ENCODE data around the gene ARHGAP29. TPM values are rescaled to one million over a fixed set of nuclear protein-coding genes. Genes with fewer than 3 reads are reported as not detected.

Gene ARHGAP29
- total and polyA plus RNA-seq, 7 donors: 1.2 to 48.2 (median 23.2) TPM

DNA sequence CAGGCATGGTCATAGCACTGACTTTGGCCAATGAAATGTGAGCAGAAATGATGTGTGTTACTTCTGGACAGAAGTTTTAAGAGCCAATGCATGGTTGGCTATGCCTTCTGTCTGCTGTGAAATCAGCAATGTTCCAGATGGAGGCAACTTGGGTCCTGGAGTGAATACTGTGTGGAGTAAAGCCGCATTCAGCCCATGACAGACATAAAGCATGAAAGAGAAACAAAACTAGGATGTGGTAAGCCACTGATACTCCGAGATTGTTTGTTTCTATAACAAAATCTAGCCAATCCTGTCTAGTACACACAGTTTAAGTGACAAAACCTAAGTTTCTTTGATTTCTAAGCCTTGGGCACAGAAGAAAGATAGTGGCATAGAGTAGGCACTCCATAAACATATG is 47.1 kb upstream of the ARHGAP29 start:
- no peak for DNase-seq
- H3K27ac ChIP-seq: no peak overlapping the region
- TF ChIP-seq POLR2A (IDR thresholded peaks at IDR 0.05): no peak
- TF ChIP-seq, protein P1, sequence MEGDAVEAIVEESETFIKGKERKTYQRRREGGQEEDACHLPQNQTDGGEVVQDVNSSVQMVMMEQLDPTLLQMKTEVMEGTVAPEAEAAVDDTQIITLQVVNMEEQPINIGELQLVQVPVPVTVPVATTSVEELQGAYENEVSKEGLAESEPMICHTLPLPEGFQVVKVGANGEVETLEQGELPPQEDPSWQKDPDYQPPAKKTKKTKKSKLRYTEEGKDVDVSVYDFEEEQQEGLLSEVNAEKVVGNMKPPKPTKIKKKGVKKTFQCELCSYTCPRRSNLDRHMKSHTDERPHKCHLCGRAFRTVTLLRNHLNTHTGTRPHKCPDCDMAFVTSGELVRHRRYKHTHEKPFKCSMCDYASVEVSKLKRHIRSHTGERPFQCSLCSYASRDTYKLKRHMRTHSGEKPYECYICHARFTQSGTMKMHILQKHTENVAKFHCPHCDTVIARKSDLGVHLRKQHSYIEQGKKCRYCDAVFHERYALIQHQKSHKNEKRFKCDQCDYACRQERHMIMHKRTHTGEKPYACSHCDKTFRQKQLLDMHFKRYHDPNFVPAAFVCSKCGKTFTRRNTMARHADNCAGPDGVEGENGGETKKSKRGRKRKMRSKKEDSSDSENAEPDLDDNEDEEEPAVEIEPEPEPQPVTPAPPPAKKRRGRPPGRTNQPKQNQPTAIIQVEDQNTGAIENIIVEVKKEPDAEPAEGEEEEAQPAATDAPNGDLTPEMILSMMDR (IDR thresholded peaks at IDR 0.05): no peak
- no peak for TF ChIP-seq EP300 (IDR thresholded peaks at IDR 0.05)
- TF ChIP-seq POLR2AphosphoS5 (IDR thresholded peaks at IDR 0.05): no peak
- 52 to 72% methylated on average over 2 of the region's 2 CpGs for WGBS, 2 donors
- H3K27me3 ChIP-seq: no peaks in the 10 kb centered on the region
- peaks cover 0 to 10% (median 8%) of the 10 kb centered on the region in 4 donors for H3K4me1 ChIP-seq
- intact Hi-C loops (cut with DNase I): no loop called here
- H3K36me3 ChIP-seq: no peaks in the 10 kb centered on the region
- H3K4me3 ChIP-seq: no peak overlapping the region
- H3K9me3 ChIP-seq: no peaks in the 10 kb centered on the region

DNA sequence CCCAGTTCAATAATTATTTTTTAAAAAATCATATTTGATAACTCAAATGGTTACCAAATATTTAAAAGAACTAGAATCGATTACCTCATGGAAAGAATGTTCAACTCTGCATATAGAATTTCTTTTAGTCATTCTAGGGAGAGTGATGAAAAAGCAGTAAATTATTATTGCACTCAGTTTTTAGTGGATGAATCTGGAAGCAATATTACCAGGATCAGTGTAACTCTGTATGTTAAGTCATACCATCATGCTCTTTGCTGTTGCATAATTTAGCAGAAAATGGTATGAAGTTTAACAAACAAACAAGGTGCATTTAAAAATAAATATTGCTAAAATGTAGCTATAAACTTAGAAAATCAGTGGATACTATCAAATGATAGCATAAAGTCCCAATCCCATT is 46.1 kb upstream of the ARHGAP29 start:
- H3K36me3 ChIP-seq: no peaks in the 10 kb centered on the region
- 88 to 95% methylated on average over 1 of the region's 1 CpG for WGBS, 2 donors
- no peak for DNase-seq
- no peak overlapping the region for H3K27ac ChIP-seq
- peaks cover 0 to 10% (median 8%) of the 10 kb centered on the region in 4 donors for H3K4me1 ChIP-seq
- no peak overlapping the region for H3K4me3 ChIP-seq
- intact Hi-C loops (cut with DNase I): no loop called here
- TF ChIP-seq POLR2AphosphoS5 (IDR thresholded peaks at IDR 0.05) (no peak), EP300 (IDR thresholded peaks at IDR 0.05) (no peak), POLR2A (IDR thresholded peaks at IDR 0.05) (no peak)
- TF ChIP-seq, protein P1 (IDR thresholded peaks at IDR 0.05): no peak
- H3K9me3 ChIP-seq: no peaks in the 10 kb centered on the region
- no peaks in the 10 kb centered on the region for H3K27me3 ChIP-seq

DNA sequence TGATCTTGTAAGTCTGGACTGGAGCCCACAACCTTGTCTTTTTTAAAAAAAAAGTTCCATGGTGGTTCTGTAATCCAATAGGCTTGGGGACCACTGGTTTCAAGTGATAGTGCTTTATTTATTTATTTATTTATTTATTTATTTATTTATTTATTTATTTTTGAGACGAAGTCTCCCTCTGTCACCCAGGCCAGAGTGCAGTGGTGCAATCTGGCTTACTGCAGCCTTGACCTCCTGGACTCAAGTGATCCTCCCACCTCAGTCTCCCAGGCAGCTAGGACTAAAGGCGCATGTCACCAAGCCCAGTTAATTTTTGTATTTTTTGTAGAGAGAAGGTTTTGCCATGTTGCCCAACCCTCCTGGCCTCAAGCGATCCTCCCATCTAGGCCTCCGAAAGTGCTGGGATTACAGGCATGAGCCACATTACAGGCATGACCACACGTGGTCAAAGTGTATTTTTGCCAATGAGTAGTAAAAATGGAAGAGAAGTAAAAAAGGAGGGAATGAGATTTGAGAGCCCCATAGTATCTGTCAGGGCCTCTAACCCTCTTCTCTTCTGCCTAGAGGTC is 44.8 kb upstream of the ARHGAP29 start:
- no peak for DNase-seq
- intact Hi-C loops (cut with DNase I): no loop called here
- Histone ChIP-seq H3K27me3 (no peaks in the 10 kb centered on the region), H3K9me3 (no peaks in the 10 kb centered on the region), H3K4me3 (no peak overlapping the region), H3K36me3 (no peaks in the 10 kb centered on the region), H3K27ac (no peak overlapping the region), H3K4me1 (peaks cover 0 to 10% (median 8%) of the 10 kb centered on the region in 4 donors)
- TF ChIP-seq POLR2AphosphoS5 (IDR thresholded peaks at IDR 0.05) (no peak), EP300 (IDR thresholded peaks at IDR 0.05) (no peak), POLR2A (IDR thresholded peaks at IDR 0.05) (no peak)
- TF ChIP-seq, protein P1 (IDR thresholded peaks at IDR 0.05): no peak
- whole genome bisulfite sequencing, 2 donors: 90 to 92% methylated on average over 5 of the region's 5 CpGs

DNA sequence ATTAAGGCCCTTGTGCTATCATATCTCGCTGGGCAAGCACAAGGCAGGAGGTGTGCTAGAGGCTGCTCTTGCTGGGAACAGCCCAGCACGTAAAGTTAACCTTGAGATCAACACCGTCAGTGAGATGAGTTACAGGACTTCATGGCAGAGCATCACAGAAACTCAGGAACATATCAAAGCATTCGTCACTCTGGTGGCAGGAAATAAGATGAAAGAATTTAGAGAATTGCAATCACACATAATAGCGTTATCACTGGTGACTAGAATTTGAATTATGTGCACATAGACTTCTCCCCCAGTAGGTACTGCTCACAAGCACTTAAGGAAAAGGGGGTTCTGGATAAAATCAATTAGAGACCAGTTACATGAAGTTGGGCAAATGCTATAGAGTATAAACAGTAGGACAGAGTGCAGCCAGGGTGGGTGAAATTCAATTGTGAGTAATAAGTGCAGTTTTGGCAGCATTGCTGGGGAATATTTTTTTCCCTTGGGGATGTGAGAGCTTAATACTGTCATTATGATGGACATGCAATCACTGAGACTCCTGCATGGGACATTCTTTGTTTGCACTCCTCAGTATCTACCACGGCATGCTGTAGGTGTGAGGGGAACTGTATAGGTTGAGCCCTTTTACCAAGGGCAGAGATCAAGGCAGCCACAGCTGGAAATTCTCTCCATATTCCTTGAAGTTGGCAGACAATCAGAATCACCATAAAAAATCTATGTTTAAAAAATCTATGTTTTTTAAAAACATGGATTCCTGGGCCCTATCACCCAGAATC is 44.2 kb upstream of the ARHGAP29 start:
- WGBS, 2 donors: 74 to 83% methylated on average over 6 of the region's 6 CpGs

More for the DNA sequence above, 44.2 kb upstream of the ARHGAP29 start:
- no peak for TF ChIP-seq POLR2A (IDR thresholded peaks at IDR 0.05)
- TF ChIP-seq POLR2AphosphoS5 (IDR thresholded peaks at IDR 0.05): no peak
- TF ChIP-seq, protein P1 (IDR thresholded peaks at IDR 0.05): no peak
- no peak for TF ChIP-seq EP300 (IDR thresholded peaks at IDR 0.05)
- DNase-seq: no peak
- Histone ChIP-seq H3K4me3 (no peak overlapping the region), H3K36me3 (no peaks in the 10 kb centered on the region), H3K27me3 (no peaks in the 10 kb centered on the region), H3K9me3 (no peaks in the 10 kb centered on the region), H3K4me1 (peaks cover 0 to 12% (median 8%) of the 10 kb centered on the region in 4 donors), H3K27ac (no peak overlapping the region)
- intact Hi-C loops (cut with DNase I): no loop called here

Measured in sigmoid colon (tissue), 7 donors.